ENCODE measurements around the gene VWF. TPM values are rescaled to one million over a fixed set of nuclear protein-coding genes. Genes with fewer than 3 reads are reported as not detected.
"Not testable (repeated sequence)": the region's sequence is repeated elsewhere in the genome, so short reads cannot be mapped to it uniquely, and the experiment has no call there.

Gene VWF
- total RNA-seq, 2 experiments from 2014 or later: 0.02 TPM; not detected in 1

DNA sequence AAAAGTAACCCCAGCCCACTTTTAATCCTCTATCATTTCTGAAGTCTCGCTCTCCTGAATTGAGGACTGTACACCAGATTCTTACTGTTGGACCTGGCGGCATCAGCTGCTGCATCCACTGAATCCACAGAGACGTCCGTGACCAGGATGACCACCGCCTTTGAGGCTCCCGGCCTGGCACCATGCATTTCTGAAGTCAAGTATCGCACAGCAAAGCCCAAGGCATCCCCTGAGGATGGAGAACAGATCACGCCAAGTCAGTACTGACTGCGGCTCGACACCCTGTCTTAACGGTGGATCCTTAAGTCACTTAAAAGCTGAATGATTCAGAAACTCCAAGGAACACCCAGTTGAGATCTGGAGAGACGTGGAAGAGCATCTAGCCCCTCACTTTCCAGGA is 108.5 kb downstream of the VWF start:
- DNase-seq; H3K36me3 Mint-ChIP-seq; H3K4me3 Mint-ChIP-seq; H3K4me1 Mint-ChIP-seq; H3K27me3 Mint-ChIP-seq; CTCF ChIA-PET; H3K27ac Mint-ChIP-seq; ATAC-seq; H3K9me3 Mint-ChIP-seq (ENCODE audit: low read depth): not testable (repeated sequence)

DNA sequence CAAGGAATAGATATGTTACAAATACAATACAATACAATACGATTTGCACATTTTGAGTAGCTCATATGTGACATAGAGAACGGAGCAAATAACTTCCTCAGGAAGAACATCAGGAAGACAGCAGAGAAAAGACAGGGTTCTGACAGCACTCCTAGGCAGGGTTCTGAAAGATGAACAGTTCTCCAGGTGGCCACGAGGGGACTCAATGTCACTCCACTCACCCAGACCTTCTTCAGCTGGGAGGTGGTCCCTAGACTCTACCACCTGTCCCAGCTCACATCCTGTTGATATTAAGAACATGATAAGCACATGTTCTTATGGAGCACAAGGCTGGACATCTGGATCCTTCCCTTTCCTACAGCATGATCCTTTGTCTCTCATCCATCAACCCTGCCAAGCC is 109.2 kb downstream of the VWF start:
- DNase-seq; H3K36me3 Mint-ChIP-seq; H3K27me3 Mint-ChIP-seq; ATAC-seq; H3K4me3 Mint-ChIP-seq; CTCF ChIA-PET; H3K27ac Mint-ChIP-seq; H3K4me1 Mint-ChIP-seq; H3K9me3 Mint-ChIP-seq (ENCODE audit: low read depth): not testable (repeated sequence)

DNA sequence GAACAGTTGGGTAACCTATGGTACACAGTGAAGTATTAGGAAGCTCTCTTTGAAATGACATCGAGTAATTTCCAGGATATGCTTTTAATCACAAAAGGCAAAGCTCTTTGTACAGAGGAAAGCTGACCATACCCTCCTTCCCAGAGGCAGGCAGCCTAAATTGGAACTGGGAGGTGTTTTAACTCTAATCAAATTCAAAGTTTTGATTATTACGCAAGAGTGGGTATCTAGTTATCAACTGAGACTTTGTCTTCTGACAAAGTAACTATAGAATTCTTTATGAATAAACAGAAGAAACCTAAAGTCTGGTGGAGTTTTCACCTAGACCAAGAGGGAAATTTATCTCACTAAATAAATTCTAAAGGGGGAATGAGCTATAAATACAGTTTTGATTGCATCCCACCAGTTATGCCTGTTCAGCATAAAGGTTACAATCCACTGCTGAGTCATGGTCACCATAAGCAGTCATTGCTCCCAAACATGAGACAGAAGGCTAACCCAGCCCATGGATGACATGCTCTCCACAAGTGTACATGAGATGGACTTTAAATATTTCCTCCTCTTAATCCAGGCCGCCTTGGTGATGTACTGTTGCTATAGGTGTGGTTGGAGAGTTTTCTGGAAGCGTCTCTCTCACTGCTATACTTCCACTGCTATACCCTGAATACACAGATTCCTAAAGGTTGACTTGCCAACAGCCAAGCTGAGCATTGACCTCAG is 113.7 kb downstream of the VWF start:
- H3K27ac Mint-ChIP-seq; CTCF ChIA-PET; DNase-seq; H3K4me1 Mint-ChIP-seq; ATAC-seq; H3K4me3 Mint-ChIP-seq; H3K36me3 Mint-ChIP-seq; H3K9me3 Mint-ChIP-seq (ENCODE audit: low read depth): not testable (repeated sequence)
- peaks cover 37% of the 10 kb centered on the region for H3K27me3 Mint-ChIP-seq

DNA sequence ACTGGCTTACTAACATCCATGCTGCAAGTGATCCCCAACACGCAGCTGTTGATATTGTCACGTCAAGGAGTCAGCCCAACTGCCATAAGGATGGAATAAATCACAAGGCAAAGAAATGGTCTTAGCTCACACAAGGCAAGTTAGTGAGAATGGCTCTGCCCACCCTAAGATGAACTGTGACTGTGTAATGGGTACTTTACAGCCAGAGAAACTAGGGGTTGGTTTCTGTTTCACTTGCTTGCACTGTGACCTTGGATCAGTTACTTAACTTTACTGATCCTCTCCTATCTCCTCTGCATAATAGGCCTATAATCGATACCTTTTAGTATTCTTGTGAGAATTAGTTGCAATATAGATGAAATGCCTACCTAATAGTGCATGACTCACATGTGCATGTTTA is 127.2 kb downstream of the VWF start:
- DNase-seq (no peak), ATAC-seq (no peak)
- no peaks in the 10 kb centered on the region for H3K4me1 Mint-ChIP-seq
- no peaks in the 10 kb centered on the region for H3K9me3 Mint-ChIP-seq (ENCODE audit: low read depth)
- peaks cover 21% of the 10 kb centered on the region for H3K27me3 Mint-ChIP-seq
- H3K4me3 Mint-ChIP-seq: no peak overlapping the region
- no peak overlapping the region for H3K27ac Mint-ChIP-seq
- CTCF ChIA-PET: interaction anchor here (1.0 to 1.9 kb wide), 3 partner anchors 9 to 52 kb away, joined by 3 to 10 read pairs (median 4); no protein-coding TSS in a partner anchor
- H3K36me3 Mint-ChIP-seq: no peaks in the 10 kb centered on the region

DNA sequence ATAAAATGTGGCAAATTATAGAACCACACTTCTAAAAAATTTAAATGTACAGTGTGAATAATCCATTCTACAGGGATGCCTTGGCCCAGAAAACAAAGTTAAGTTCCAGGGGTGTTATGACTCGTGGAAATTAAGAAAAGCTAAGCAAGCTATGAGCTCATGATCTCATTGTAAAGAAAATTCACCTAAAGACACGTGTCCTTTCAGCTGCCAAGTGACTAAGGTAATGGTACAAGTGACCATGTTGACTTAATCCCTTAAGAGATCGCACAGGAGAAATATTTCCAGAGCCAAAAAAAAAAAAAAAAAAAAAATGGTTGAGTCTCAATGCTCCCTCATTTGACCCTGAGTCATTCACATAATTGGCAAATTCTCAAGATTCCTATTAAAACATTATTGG is 128.0 kb downstream of the VWF start:
- DNase-seq: no peak
- Mint-ChIP-seq H3K9me3 (ENCODE audit: low read depth) (no peaks in the 10 kb centered on the region), H3K4me3 (no peak overlapping the region), H3K27ac (no peak overlapping the region), H3K4me1 (no peaks in the 10 kb centered on the region), H3K36me3 (no peaks in the 10 kb centered on the region), H3K27me3 (peaks cover 20% of the 10 kb centered on the region)
- CTCF ChIA-PET: interaction anchor here (1.0 to 1.9 kb wide), 3 partner anchors 8 to 52 kb away, joined by 3 to 10 read pairs (median 4); no protein-coding TSS in a partner anchor
- ATAC-seq: no peak

DNA sequence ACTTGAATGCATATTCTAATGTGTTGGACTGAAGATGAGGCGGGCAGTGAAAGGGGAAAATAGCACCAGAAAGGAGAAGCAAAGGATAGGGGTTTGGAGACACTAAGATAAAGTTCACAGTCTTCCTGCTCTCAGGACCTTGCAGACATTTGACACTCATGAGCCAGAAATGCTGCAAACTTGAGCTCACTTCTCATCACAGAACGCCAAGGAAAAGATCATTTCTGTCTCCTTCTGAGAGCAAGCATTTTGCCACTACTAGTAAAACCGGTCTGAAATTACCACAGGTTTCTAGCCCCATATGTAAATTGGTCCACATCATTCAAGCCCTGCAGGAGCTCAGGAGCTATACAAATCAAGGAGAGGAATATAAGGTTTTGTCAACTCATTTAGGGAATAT is 134.8 kb downstream of the VWF start:
- H3K36me3 Mint-ChIP-seq: no peaks in the 10 kb centered on the region
- no peak overlapping the region for H3K4me3 Mint-ChIP-seq
- peaks cover 2% of the 10 kb centered on the region for H3K4me1 Mint-ChIP-seq
- H3K27ac Mint-ChIP-seq: no peak overlapping the region
- H3K9me3 Mint-ChIP-seq (ENCODE audit: low read depth): no peaks in the 10 kb centered on the region
- peaks cover 4% of the 10 kb centered on the region for H3K27me3 Mint-ChIP-seq
- no peak for ATAC-seq
- CTCF ChIA-PET: interaction anchor here (0.8 to 8.0 kb wide), 11 partner anchors 8 to 343 kb away, joined by 3 to 111 read pairs (median 9); no protein-coding TSS in a partner anchor
- no peak for DNase-seq

DNA sequence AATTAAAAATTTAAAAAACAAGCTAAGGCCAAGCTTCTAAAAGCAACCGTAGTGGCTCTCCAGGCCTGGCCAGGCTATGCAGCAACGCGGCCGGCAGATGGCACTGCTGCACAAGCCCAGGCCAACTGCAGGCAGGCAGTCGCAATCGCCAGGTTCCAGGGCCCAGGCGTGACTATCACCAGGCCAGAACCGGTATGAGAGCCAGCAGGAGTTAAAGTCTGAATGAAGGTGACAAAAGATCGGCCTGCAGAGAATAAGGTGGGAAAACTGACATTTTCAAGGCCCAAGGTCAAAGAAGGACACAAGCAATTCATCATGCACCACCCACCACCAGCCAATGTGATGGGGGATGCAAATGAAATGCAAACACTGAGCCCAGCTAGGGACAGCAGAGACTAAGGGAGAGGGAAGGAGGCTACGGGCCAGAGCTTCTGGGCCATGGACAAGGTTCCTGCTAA is 135.8 kb downstream of the VWF start:
- peak; percentile 96 for ATAC-seq
- H3K9me3 Mint-ChIP-seq (ENCODE audit: low read depth): no peaks in the 10 kb centered on the region
- peaks cover 2% of the 10 kb centered on the region for H3K4me1 Mint-ChIP-seq
- CTCF ChIA-PET: interaction anchor here (0.6 to 8.0 kb wide), 32 partner anchors 8 to 344 kb away, joined by 3 to 111 read pairs (median 4); partner anchors contain the start of gene CD9
- H3K4me3 Mint-ChIP-seq: no peak overlapping the region
- DNase-seq: peak; percentile 80
- H3K27ac Mint-ChIP-seq: no peak overlapping the region
- H3K27me3 Mint-ChIP-seq: peaks cover 4% of the 10 kb centered on the region
- H3K36me3 Mint-ChIP-seq: no peaks in the 10 kb centered on the region

DNA sequence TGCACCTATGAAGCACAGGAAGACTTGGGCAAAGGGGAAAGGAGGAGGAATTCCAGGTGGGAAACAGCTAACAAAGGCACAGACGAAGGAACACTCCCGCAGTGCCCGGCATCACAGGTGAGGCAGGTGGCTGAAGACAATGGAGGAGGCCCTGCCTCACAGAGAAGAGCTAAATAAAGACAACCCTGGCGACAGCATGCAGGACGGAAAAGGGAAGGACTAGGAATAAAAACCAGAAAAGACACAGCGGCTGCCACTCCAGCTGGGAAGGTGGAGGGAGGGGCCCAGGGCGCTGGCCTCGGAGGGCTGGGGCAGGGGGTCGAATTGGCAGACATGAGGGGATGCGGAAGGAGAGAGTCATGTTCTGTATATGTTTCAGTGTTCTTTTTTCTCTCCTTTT is 136.4 kb downstream of the VWF start:
- Mint-ChIP-seq H3K4me3 (no peak overlapping the region), H3K36me3 (no peaks in the 10 kb centered on the region), H3K4me1 (peaks cover 2% of the 10 kb centered on the region), H3K27me3 (peaks cover 4% of the 10 kb centered on the region), H3K27ac (no peak overlapping the region), H3K9me3 (ENCODE audit: low read depth) (no peaks in the 10 kb centered on the region)
- ATAC-seq (no peak), DNase-seq (no peak)
- CTCF ChIA-PET: interaction anchor here (0.6 to 8.0 kb wide), 30 partner anchors 9 to 296 kb away, joined by 3 to 111 read pairs (median 4); partner anchors contain the start of gene CD9

DNA sequence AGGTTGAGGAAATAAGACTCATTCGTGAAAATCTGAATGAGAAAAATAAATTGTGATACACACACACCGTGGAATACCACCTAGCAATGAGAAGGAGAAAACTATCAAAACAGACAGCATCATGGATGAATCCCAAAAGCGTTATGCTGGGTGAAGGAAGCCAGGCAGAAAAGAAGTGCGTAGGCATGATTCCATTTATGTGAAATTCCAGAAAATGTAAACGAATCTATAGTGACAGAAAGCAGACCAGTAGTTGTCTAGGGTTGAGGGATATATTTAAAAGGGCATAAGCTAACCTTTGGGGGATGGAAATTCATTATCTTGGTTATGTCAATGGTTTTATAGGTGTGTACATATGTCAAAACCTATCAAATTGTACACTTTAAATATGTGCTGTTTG is 136.9 kb downstream of the VWF start:
- DNase-seq: no peak
- no peaks in the 10 kb centered on the region for H3K9me3 Mint-ChIP-seq (ENCODE audit: low read depth)
- no peaks in the 10 kb centered on the region for H3K36me3 Mint-ChIP-seq
- no peak overlapping the region for H3K4me3 Mint-ChIP-seq
- CTCF ChIA-PET: interaction anchor here (0.9 to 8.0 kb wide), 12 partner anchors 10 to 292 kb away, joined by 3 to 111 read pairs (median 6); no protein-coding TSS in a partner anchor
- peaks cover 2% of the 10 kb centered on the region for H3K4me1 Mint-ChIP-seq
- no peak overlapping the region for H3K27ac Mint-ChIP-seq
- H3K27me3 Mint-ChIP-seq: peaks cover 4% of the 10 kb centered on the region
- no peak for ATAC-seq

DNA sequence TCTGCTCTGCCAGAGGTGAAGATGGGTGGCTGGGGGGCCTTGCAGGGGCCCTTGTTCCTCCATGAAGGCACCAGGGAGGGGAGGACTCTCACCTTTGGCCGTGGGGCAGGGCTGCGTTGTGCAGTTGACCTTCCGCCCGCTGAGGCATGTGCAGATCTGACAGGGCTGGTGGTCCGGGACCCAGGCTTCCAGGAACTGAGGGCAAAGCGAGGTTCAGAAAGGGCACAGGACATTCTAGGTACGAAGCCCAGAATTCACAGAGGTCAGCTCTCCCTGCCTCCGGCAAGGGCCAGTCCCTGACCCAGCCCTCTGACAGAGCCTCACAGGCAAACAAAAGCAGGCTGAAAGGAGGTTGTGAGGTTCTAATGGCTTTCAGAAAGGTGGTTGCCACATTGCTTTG is 139.0 kb downstream of the VWF start:
- ATAC-seq: no peak

DNA sequence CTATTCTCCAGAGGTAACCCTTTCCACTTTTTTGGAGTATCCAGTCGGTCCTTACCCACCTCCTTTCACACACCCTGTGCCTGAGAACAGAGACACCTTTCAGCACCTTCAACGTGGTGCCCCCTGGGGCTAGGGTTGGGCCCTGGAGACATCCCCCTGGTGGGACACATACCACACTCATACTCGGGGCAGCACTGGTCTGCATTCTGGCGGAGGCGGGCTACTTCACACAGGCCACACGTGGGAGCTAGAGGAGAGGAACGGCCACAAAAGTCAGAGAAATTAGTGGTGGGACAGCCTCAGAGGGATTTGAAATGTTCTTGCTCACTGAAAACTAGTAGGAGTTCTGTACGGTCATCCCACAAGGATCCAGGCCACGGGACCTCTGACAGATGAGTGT is 139.6 kb downstream of the VWF start:
- no peaks in the 10 kb centered on the region for H3K36me3 Mint-ChIP-seq

More for the DNA sequence above, 139.0 kb downstream of the VWF start:
- Mint-ChIP-seq H3K4me3 (no peak overlapping the region), H3K36me3 (no peaks in the 10 kb centered on the region), H3K9me3 (ENCODE audit: low read depth) (no peaks in the 10 kb centered on the region), H3K27ac (no peak overlapping the region), H3K27me3 (peaks cover 7% of the 10 kb centered on the region), H3K4me1 (peaks cover 2% of the 10 kb centered on the region)
- DNase-seq: no peak
- CTCF ChIA-PET: no interaction called here

DNA sequence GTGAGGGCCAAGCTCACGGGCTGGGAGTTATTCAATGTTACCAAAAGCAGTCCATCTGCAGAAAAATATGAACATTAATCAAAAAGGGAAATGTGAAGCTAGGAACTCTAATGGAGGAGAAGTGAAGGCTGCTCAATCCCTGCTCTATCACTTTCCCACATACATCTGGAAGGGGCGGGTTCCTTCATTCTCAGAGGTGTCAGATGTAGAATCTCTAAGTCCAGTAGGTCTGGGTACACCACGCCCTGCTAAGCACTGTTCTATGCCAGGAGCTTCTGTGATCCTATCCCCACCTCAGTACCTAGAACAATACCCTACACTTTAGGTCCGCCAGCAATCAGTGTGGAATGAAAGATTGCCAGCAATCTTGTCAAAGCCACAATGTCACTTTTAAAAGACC is 142.4 kb downstream of the VWF start:
- H3K27ac Mint-ChIP-seq: no peak overlapping the region
- DNase-seq: no peak
- no peaks in the 10 kb centered on the region for H3K4me1 Mint-ChIP-seq
- CTCF ChIA-PET: interaction anchor here (1.5 kb wide), 1 partner anchor 56 kb away, joined by 4 read pairs; no protein-coding TSS in a partner anchor
- no peak for ATAC-seq
- H3K36me3 Mint-ChIP-seq: no peaks in the 10 kb centered on the region
- H3K9me3 Mint-ChIP-seq (ENCODE audit: low read depth): no peaks in the 10 kb centered on the region
- peaks cover 2% of the 10 kb centered on the region for H3K27me3 Mint-ChIP-seq
- H3K4me3 Mint-ChIP-seq: no peak overlapping the region

More for the DNA sequence above, 139.6 kb downstream of the VWF start:
- no peak for DNase-seq
- CTCF ChIA-PET: no interaction called here
- Mint-ChIP-seq H3K27me3 (peaks cover 7% of the 10 kb centered on the region), H3K4me3 (no peak overlapping the region), H3K9me3 (ENCODE audit: low read depth) (no peaks in the 10 kb centered on the region), H3K4me1 (peaks cover 2% of the 10 kb centered on the region), H3K27ac (no peak overlapping the region)
- ATAC-seq: no peak

DNA sequence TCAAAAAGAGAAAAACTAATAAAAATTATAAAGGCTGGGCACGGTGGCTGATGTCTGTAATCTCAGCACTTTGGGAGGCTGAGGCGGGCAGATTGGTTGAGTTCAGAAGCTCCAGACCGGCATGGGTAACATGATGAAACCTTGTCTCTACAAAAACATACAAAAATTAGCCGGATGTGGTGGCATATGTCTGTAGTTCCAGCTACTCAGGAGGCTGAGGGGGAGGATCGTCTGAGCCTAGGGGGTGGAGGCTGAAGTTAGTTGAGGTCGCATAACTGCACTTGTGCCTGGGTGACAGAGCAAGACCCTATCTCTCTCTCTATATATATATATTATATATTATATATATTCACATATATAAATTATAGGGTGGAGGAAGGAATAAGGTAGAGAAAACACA is 146.9 kb downstream of the VWF start:
- Mint-ChIP-seq H3K4me3 (no peak overlapping the region), H3K27ac (no peak overlapping the region), H3K4me1 (no peaks in the 10 kb centered on the region), H3K9me3 (ENCODE audit: low read depth) (no peaks in the 10 kb centered on the region), H3K36me3 (no peaks in the 10 kb centered on the region), H3K27me3 (peaks cover 11% of the 10 kb centered on the region)
- DNase-seq (no peak), ATAC-seq (no peak)
- CTCF ChIA-PET: interaction anchor here (0.9 to 4.2 kb wide), 2 partner anchors 12 to 30 kb away, joined by 3 to 23 read pairs; no protein-coding TSS in a partner anchor

DNA sequence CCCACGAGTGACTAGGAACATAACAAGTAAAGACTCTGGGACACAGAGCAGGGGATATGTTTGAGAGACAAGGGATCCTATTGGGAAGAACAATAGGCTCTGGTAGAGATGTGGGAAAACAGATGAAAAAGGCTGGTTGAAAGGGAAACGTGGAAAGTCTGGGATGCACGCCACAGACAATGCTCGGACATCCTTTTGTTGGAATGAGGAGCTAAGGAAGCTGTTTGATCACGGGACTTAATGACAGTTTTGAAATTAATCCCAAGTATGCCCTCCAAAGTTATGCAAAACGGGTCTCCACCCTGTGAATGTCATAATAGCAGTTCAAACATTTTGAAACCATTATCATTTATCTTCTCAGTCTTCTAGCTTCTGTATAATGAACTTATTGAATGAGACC is 147.8 kb downstream of the VWF start:
- Mint-ChIP-seq H3K36me3 (no peaks in the 10 kb centered on the region), H3K4me3 (no peak overlapping the region), H3K4me1 (no peaks in the 10 kb centered on the region), H3K27ac (no peak overlapping the region), H3K9me3 (ENCODE audit: low read depth) (no peaks in the 10 kb centered on the region), H3K27me3 (peaks cover 15% of the 10 kb centered on the region)
- ATAC-seq (no peak), DNase-seq (no peak)
- CTCF ChIA-PET: interaction anchor here (0.9 to 4.2 kb wide), 2 partner anchors 12 to 31 kb away, joined by 3 to 23 read pairs; no protein-coding TSS in a partner anchor

Measured in activated CD8-positive, alpha-beta memory T cell treated with anti-CD3 and anti-CD28 coated beads, Interleukin-2, amount 10 ng/mL, durations not matched to agents 7 days and 5 days (primary cell).